DOHH2 (cell line): ENCODE measurements around the gene MARCHF10.

ENCODE experiments used
- H3F3A ChIP-seq: fragments of 200-600 bp; sonication (generic), shearing (Covaris generic); 2 replicates; pipeline ENCODE4 v1.6.0; 2016; ENCODE audit warnings: antibody characterized with exemption, mild to moderate bottlenecking; ENCODE audit not compliant: control insufficient read depth, insufficient read depth
- H3K27ac ChIP-seq: fragments of 200-600 bp; sonication (generic); 2 replicates; pipeline ENCODE4 v1.5.1; 2014; ENCODE audit warnings: low read depth, mild to moderate bottlenecking, low read length, moderate library complexity
- H3K27me3 ChIP-seq: fragments of 200-600 bp; sonication (generic); 2 replicates; pipeline ENCODE4 v1.6.1; 2014; ENCODE audit warnings: mild to moderate bottlenecking, low read length, mixed read lengths; ENCODE audit not compliant: control insufficient read depth
- H3K36me3 ChIP-seq: fragments of 200-600 bp; sonication (generic); 2 replicates; pipeline ENCODE4 v1.6.1; 2014; ENCODE audit warnings: mild to moderate bottlenecking, low read length, moderate library complexity, mixed read lengths; ENCODE audit not compliant: control insufficient read depth
- H3K4me1 ChIP-seq: fragments of 200-600 bp; sonication (generic); 2 replicates; pipeline ENCODE4 v1.6.1; 2014; ENCODE audit warnings: mild to moderate bottlenecking, low read length, mixed read lengths; ENCODE audit not compliant: control insufficient read depth
- H3K4me2 ChIP-seq: fragments of 200-600 bp; sonication (generic); 2 replicates; pipeline ENCODE4 v1.6.0; 2014; ENCODE audit warnings: mild to moderate bottlenecking, low read length, moderate library complexity
- H3K4me3 ChIP-seq: fragments of 200-600 bp; sonication (generic); 2 replicates; pipeline ENCODE4 v1.5.1; 2014; ENCODE audit warnings: mild to moderate bottlenecking, low read length, mixed read lengths
- H3K79me2 ChIP-seq: fragments of 200-600 bp; sonication (generic); 2 replicates; pipeline ENCODE4 v1.6.1; 2014; ENCODE audit warnings: mild to moderate bottlenecking, low read length, mixed read lengths; ENCODE audit not compliant: control insufficient read depth
- H3K9me2 ChIP-seq: fragments of 200-600 bp; sonication (generic); replicated peaks from 2 replicates; pipeline ENCODE4 v1.6.1; 2014; ENCODE audit warnings: mild to moderate bottlenecking, low read length, mixed read lengths; ENCODE audit not compliant: control insufficient read depth
- H3K9me3 ChIP-seq: fragments of 200-600 bp; sonication (generic); 2 replicates; pipeline ENCODE4 v1.6.1; 2014; ENCODE audit warnings: antibody characterized with exemption, low read length, mixed read lengths; ENCODE audit not compliant: control insufficient read depth, insufficient read depth
- H4K20me1 ChIP-seq: fragments of 200-600 bp; sonication (generic); 2 replicates; pipeline ENCODE4 v1.6.0; 2014; ENCODE audit warnings: low read depth, mild to moderate bottlenecking, antibody characterized with exemption, low read length, moderate library complexity; ENCODE audit not compliant: control insufficient read depth, insufficient read depth
- CTCF ChIP-seq: fragments of 200-600 bp; sonication (generic); IDR thresholded peaks from one replicate; pipeline ENCODE4 v1.5.1; 2014; ENCODE audit warnings: antibody characterized with exemption, mild to moderate bottlenecking, low read depth, low read length; ENCODE audit not compliant: poor library complexity, severe bottlenecking
- EZH2phosphoT487 ChIP-seq: fragments of 200-600 bp; sonication (generic); IDR thresholded peaks from 2 replicates; pipeline ENCODE4 v1.6.1; 2017; ENCODE audit warnings: borderline replicate concordance, mild to moderate bottlenecking, antibody characterized with exemption, low read length, moderate library complexity, mixed read lengths

The MARCHF10 gene

GRCh38 chr17:62671553-62671952, 136.6 kb downstream of the MARCHF10 start:
- TF ChIP-seq CTCF (no peak), EZH2phosphoT487 (no peak)
- no peak overlapping the region for H3K4me2 ChIP-seq
- H3F3A ChIP-seq, result no peaks in the 10 kb centered on the region
- no peaks in the 10 kb centered on the region for H3K4me1 ChIP-seq
- no peaks in the 10 kb centered on the region for H3K9me3 ChIP-seq
- H3K4me3 ChIP-seq, result no peak overlapping the region
- no peaks in the 10 kb centered on the region for H3K27me3 ChIP-seq
- no peaks in the 10 kb centered on the region for H3K36me3 ChIP-seq
- H3K79me2 ChIP-seq, result no peaks in the 10 kb centered on the region
- no peaks in the 10 kb centered on the region for H4K20me1 ChIP-seq
- no peak overlapping the region for H3K27ac ChIP-seq
- H3K9me2 ChIP-seq, result no peaks in the 10 kb centered on the region

GRCh38 chr17:62670202-62670821, 137.8 kb downstream of the MARCHF10 start:
- no peaks in the 10 kb centered on the region for H3K4me1 ChIP-seq
- no peaks in the 10 kb centered on the region for H3F3A ChIP-seq
- no peak overlapping the region for H3K4me2 ChIP-seq
- no peaks in the 10 kb centered on the region for H3K79me2 ChIP-seq
- no peaks in the 10 kb centered on the region for H3K36me3 ChIP-seq
- no peak for TF ChIP-seq EZH2phosphoT487
- TF ChIP-seq CTCF, result no peak
- no peaks in the 10 kb centered on the region for H4K20me1 ChIP-seq
- no peaks in the 10 kb centered on the region for H3K9me2 ChIP-seq
- no peak overlapping the region for H3K27ac ChIP-seq
- H3K4me3 ChIP-seq, result no peak overlapping the region
- H3K27me3 ChIP-seq, result no peaks in the 10 kb centered on the region
- H3K9me3 ChIP-seq, result no peaks in the 10 kb centered on the region

GRCh38 chr17:62668091-62668804, 139.9 kb downstream of the MARCHF10 start:
- Histone ChIP-seq H3K9me3 (no peaks in the 10 kb centered on the region), H3K79me2 (no peaks in the 10 kb centered on the region), H3K36me3 (no peaks in the 10 kb centered on the region), H3K4me1 (no peaks in the 10 kb centered on the region), H3K27ac (no peak overlapping the region), H3K9me2 (no peaks in the 10 kb centered on the region), H4K20me1 (no peaks in the 10 kb centered on the region), H3F3A (no peaks in the 10 kb centered on the region), H3K4me3 (no peak overlapping the region), H3K4me2 (no peak overlapping the region), H3K27me3 (no peaks in the 10 kb centered on the region)
- TF ChIP-seq EZH2phosphoT487, result no peak
- no peak for TF ChIP-seq CTCF
